Uterus (tissue), 2 donors: ENCODE data around the gene NBR1.
"Not testable (repeated sequence)": the region's sequence is repeated elsewhere in the genome, so short reads cannot be mapped to it uniquely, and the experiment has no call there.

Experiments used
- CTCF ChIP-seq, 4 experiments: fragments of 200-600 bp in 2 of 4; fragments of 450-650 bp in 2 of 4; sonication (generic) in 2 of 4; IDR thresholded peaks; one replicate each; pipeline ENCODE4 v1.5.1; 2016 to 2019; ENCODE audit warnings: antibody characterized with exemption in 4 of 4, mild to moderate bottlenecking in 2 of 4, moderate library complexity in 1 of 4
- POLR2A ChIP-seq, 2 donors: fragments of 450-650 bp; IDR thresholded peaks; one replicate each; pipeline ENCODE4 v1.6.1; 2016; ENCODE audit warnings: antibody characterized with exemption in 2 of 2, mild to moderate bottlenecking in 1 of 2, moderate library complexity in 1 of 2

- not testable (repeated sequence) for TF ChIP-seq CTCF, POLR2A (IDR thresholded peaks at IDR 0.05)
These were observed 11.1 kb upstream of the NBR1 start for GRCh38 chr17:43159957-43160356.
